SK-N-MC (cell line): ENCODE results near the gene PBX3.

Experiments
- DNase-seq: peaks from one replicate; pipeline ENCODE4 v3.0.0-alpha.2; 2011; ENCODE audit warnings: low read depth, low spot score
- H3K27ac ChIP-seq: fragments of 200-600 bp; sonication (generic); 2 replicates; pipeline ENCODE4 v1.5.1; 2016; ENCODE audit warnings: mixed run types
- H3K36me3 ChIP-seq: fragments of 200-600 bp; sonication (generic); 2 replicates; pipeline ENCODE4 v1.6.1; 2017; ENCODE audit warnings: antibody characterized with exemption, low read length, mixed read lengths; ENCODE audit not compliant: insufficient read depth
- H3K4me3 ChIP-seq: fragments of 200-600 bp; sonication (generic); 2 replicates; pipeline ENCODE4 v1.5.1; 2016
- H3K9ac ChIP-seq: fragments of 200-600 bp; sonication (generic); 2 replicates; pipeline ENCODE4 v1.8.0; 2017; ENCODE audit warnings: mixed run types, mixed read lengths; ENCODE audit not compliant: insufficient read length
- H3K9me3 ChIP-seq: fragments of 200-600 bp; sonication (generic); 2 replicates; pipeline ENCODE4 v1.6.1; 2017; ENCODE audit warnings: low read depth, mild to moderate bottlenecking, antibody characterized with exemption, low read length, moderate library complexity, mixed read lengths
- EZH2 ChIP-seq: fragments of 200-600 bp; sonication (generic); IDR thresholded peaks from one replicate; pipeline ENCODE4 v1.6.1; 2017; ENCODE audit warnings: antibody characterized with exemption
- FOXP2 ChIP-seq: optimal IDR thresholded peaks from 2 replicates; pipeline ENCODE3; 2011; ENCODE audit warnings: mild to moderate bottlenecking, moderate library complexity; ENCODE audit not compliant: insufficient read depth; ENCODE audit errors: extremely low read length, control extremely low read depth
- POLR2AphosphoS5 ChIP-seq: IDR thresholded peaks from 2 replicates; pipeline ENCODE4 v1.6.1; 2012; ENCODE audit warnings: mild to moderate bottlenecking, low read depth, low read length, borderline replicate concordance

Gene PBX3

GRCh38 chr9:125851979-125852378 is 104.8 kb downstream of the PBX3 start:
- DNase-seq = no peak
- Histone ChIP-seq H3K9ac (no peak overlapping the region), H3K9me3 (no peaks in the 10 kb centered on the region), H3K27ac (no peak overlapping the region), H3K4me3 (no peak overlapping the region), H3K36me3 (no peaks in the 10 kb centered on the region)
- TF ChIP-seq EZH2 = no peak
- no peak for TF ChIP-seq FOXP2
- TF ChIP-seq POLR2AphosphoS5 = no peak

GRCh38 chr9:125852386-125852785 is 105.2 kb downstream of the PBX3 start:
- DNase-seq = no peak
- H3K9me3 ChIP-seq = no peaks in the 10 kb centered on the region
- H3K9ac ChIP-seq = no peak overlapping the region
- H3K36me3 ChIP-seq = no peaks in the 10 kb centered on the region
- no peak overlapping the region for H3K4me3 ChIP-seq
- TF ChIP-seq EZH2 = no peak
- no peak for TF ChIP-seq POLR2AphosphoS5
- TF ChIP-seq FOXP2 = no peak
- H3K27ac ChIP-seq = no peak overlapping the region

- no peak for DNase-seq
Observed at GRCh38 chr9:125854553-125855275, 107.5 kb downstream of the PBX3 start.

GRCh38 chr9:125856331-125856730 is 109.2 kb downstream of the PBX3 start:
- Histone ChIP-seq H3K4me3 (no peak overlapping the region), H3K27ac (no peak overlapping the region), H3K9me3 (no peaks in the 10 kb centered on the region), H3K36me3 (no peaks in the 10 kb centered on the region), H3K9ac (no peak overlapping the region)
- TF ChIP-seq POLR2AphosphoS5 = no peak
- TF ChIP-seq FOXP2 = no peak
- no peak for TF ChIP-seq EZH2
- DNase-seq = no peak

More at GRCh38 chr9:125854553-125855275, 107.5 kb downstream of the PBX3 start:
- Histone ChIP-seq H3K9me3 (no peaks in the 10 kb centered on the region), H3K9ac (no peak overlapping the region), H3K4me3 (no peak overlapping the region), H3K27ac (no peak overlapping the region), H3K36me3 (no peaks in the 10 kb centered on the region)
- TF ChIP-seq POLR2AphosphoS5 (no peak), FOXP2 (no peak), EZH2 (no peak)

- H3K9me3 ChIP-seq = no peaks in the 10 kb centered on the region
- no peak overlapping the region for H3K27ac ChIP-seq
- TF ChIP-seq FOXP2 (no peak), EZH2 (no peak), POLR2AphosphoS5 (no peak)
- DNase-seq = no peak
- H3K9ac ChIP-seq = no peak overlapping the region
- H3K4me3 ChIP-seq = no peak overlapping the region
- H3K36me3 ChIP-seq = no peaks in the 10 kb centered on the region
Observed at GRCh38 chr9:125861405-125862058, 114.4 kb downstream of the PBX3 start.

- TF ChIP-seq EZH2 = no peak
- TF ChIP-seq FOXP2 = no peak
- no peak for TF ChIP-seq POLR2AphosphoS5
- Histone ChIP-seq H3K9ac (no peak overlapping the region), H3K27ac (no peak overlapping the region), H3K9me3 (no peaks in the 10 kb centered on the region), H3K4me3 (no peak overlapping the region), H3K36me3 (no peaks in the 10 kb centered on the region)
- DNase-seq = no peak
Observed at GRCh38 chr9:125863923-125864322, 116.8 kb downstream of the PBX3 start.

- DNase-seq = no peak
- Histone ChIP-seq H3K36me3 (no peaks in the 10 kb centered on the region), H3K9ac (no peak overlapping the region), H3K27ac (no peak overlapping the region), H3K9me3 (no peaks in the 10 kb centered on the region), H3K4me3 (no peak overlapping the region)
- TF ChIP-seq POLR2AphosphoS5 (no peak), FOXP2 (no peak), EZH2 (no peak)
Observed at GRCh38 chr9:125867751-125868415, 120.7 kb downstream of the PBX3 start.

GRCh38 chr9:125878164-125878631 is 131.0 kb downstream of the PBX3 start:
- TF ChIP-seq FOXP2 = no peak
- TF ChIP-seq POLR2AphosphoS5 = no peak
- TF ChIP-seq EZH2 = no peak
- DNase-seq = no peak
- no peak overlapping the region for H3K9ac ChIP-seq
- no peak overlapping the region for H3K4me3 ChIP-seq
- H3K36me3 ChIP-seq = no peaks in the 10 kb centered on the region
- H3K27ac ChIP-seq = no peak overlapping the region
- H3K9me3 ChIP-seq = no peaks in the 10 kb centered on the region
